NCI-H146 (cell line): ENCODE data around the gene ADAMTS13.
A peak's percentile ranks its signal among the peaks of the same experiment; 100 is the strongest.
"Not testable (repeated sequence)": the region's sequence is repeated elsewhere in the genome, so short reads cannot be mapped to it uniquely, and the experiment has no call there.

ENCODE experiments used
- DNase-seq: peaks from one replicate; lab custom pipeline; 2025; lab: John Stamatoyannopoulos, UW

Gene ADAMTS13

DNA sequence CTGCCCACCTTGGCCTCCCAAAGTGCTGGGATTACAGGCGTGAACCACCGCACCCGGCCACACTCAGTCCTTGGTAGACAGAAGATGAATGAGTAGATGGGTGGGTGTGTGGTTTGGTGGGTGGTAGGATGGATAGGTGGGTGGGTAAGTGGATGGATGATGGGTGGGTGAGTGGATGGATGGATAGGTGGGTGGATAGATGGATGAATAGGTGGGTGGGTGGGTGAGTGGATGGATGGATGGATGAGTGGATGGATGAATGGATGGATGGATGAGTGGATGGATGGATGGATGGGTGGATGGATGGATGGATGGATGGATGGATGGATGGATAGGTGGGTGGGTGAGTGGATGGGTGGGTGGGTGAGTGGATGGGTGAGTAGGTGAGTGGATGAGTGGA lies 29.9 kb upstream of the ADAMTS13 start:
- DNase-seq: not testable (repeated sequence)

DNA sequence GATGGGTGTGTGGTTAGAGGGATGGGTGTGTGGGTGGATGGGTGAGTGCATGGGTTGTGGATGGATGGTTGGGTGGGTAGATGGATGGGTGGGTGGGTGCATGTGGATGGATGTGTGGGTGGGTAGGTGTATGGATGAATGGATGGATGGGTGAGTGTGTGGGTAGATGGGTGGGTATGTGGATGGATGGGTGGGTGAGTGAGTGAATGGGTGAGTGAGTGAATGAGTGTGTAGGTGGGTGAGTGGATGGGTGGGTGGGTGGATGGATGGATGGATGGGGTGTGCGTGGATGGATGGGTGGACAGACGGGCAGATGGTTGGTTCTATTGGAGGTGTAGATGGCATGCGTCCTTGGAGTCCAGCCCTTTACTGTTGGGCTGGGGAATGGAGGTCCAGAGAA lies 28.8 kb upstream of the ADAMTS13 start:
- DNase-seq: no peak

DNA sequence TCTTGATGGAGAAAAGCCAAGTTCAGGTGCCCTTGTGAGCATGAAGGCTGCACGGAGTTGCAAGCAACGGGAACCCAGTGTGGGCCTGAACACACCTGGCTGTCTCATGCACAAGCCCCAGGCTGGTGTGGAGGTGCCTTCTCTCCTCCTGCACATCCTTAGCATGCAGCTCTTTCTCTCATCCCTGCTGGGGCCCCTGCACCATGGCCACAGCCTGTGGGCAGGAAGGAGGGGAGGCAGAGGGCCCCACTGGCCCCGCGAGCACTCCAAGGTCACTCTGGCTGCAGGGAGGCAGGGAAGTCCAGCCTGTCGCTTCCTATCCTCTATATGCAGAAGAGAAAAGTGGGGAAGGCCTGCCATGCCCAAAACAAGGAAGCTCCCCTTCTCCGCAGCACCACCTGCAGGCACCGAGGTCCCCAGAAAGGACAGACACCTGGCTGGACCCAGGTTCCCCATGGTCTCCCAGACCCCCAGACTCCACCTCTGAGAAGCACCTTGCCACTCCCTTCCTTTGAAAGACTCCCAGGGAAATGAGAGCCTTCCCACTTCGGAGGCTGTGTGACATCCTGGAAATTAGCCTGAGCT lies 27.4 kb upstream of the ADAMTS13 start:
- no peak for DNase-seq

DNA sequence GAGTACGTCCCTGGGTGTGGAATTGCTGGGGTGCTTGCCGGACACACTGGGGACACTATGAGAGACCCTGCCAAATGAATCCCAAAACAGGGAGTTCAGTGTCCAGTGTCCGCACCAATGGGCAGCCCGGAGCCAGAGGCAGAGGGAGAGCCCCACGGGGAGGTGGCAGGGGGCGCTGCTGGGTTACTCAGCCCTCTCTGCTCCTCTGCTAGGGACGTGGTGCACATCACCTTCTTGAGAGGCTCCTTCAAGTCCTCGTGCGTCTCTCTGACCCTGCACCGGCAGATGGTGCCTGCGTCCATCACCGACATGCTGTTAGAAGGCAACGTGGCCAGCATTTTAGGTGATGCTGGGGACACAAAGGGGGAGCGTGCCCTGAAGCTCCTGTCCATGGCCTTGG lies 25.2 kb upstream of the ADAMTS13 start:
- DNase-seq: no peak

DNA sequence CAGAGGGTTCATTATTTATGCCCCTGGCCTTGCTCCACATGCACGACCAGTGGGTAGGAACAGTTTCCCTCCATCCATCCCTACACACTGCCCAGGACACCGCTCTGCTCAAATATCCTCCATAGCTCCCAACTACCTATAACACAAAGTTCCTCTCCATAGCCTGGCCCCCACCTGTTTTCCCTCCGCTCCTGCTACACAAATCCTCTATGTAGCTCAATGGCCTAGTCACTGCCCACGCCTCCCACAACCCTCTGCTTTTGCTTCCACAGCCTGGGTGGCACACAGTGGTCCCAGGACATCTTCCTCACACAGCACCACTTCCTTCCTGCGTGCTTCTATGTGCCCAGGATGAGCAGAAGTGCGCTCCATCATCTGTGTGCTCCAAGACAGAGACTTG lies 24.8 kb upstream of the ADAMTS13 start:
- DNase-seq: no peak

DNA sequence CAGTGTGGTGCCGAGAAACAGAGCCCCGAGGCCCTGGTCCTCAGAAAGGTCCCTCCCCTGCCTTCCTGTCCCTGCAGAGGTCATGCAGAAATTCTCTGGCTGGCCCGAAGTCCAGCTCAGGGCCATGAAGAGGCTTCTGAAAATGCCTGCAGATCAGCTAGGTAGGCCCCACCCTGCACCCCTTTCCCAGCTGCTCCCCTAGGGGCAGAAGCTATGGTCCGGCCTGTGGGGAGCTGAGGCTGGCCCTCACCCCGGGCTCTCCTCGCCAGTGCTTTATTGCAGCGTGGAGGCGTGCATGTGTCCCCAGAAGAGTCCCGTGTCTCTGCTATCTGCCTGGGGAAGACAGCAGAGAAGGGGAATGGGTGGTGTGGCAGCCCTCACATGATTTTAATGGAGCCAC lies 24.3 kb upstream of the ADAMTS13 start:
- DNase-seq: no peak

DNA sequence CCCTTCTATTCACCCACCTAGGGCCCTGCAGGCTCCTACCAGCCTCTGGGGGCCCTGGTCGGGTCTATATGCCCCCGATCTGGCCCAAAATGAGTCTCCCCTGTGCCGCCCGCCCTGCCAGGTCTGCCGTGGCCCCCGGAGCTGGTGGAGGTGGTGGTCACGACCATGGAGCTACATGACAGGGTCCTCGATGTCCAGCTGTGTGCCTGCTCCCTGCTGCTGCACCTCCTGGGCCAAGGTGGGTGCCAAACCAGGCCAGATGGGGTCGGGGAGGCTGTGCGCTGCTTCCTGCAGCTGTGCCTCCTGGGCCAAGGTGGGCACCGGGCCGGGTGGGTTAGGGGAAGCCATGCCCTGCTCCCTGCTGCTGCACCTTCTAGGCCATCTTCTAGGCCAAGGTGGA lies 21.9 kb upstream of the ADAMTS13 start:
- no peak for DNase-seq

DNA sequence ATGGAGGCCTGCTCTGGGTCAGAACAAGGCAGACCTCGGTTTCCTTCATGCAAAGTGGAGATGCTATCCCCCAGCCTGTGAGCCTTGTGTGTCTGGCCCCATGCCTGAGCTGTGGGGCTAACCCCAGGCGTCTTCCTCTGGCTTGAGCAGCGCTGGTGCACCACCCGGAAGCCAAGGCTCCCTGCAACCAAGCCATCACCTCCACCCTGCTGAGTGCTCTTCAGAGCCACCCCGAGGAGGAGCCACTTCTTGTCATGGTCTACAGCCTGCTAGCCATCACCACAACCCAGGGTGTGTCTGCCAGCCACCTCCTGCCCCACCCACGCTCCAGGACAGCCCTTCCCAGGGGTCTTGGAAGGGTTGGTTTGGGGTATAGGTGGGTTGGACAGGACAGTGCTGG lies 20.6 kb upstream of the ADAMTS13 start:
- no peak for DNase-seq

DNA sequence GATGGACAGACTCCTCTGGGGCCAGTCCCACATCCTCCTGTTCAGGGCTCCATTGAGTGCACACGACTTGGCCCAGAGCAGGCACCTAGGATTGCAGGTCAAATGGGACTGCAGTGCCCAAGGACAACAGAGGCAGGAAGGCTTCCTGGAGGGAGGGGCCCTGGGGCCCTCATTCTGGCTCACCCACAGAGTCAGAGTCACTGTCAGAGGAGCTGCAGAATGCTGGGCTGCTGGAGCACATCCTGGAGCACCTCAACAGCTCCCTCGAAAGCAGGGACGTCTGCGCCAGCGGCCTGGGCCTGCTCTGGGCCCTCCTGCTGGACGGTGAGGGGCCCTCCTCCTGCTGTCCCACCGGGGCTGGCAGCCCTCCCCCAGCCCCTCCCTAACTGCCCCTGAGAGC lies 19.5 kb upstream of the ADAMTS13 start:
- no peak for DNase-seq

DNA sequence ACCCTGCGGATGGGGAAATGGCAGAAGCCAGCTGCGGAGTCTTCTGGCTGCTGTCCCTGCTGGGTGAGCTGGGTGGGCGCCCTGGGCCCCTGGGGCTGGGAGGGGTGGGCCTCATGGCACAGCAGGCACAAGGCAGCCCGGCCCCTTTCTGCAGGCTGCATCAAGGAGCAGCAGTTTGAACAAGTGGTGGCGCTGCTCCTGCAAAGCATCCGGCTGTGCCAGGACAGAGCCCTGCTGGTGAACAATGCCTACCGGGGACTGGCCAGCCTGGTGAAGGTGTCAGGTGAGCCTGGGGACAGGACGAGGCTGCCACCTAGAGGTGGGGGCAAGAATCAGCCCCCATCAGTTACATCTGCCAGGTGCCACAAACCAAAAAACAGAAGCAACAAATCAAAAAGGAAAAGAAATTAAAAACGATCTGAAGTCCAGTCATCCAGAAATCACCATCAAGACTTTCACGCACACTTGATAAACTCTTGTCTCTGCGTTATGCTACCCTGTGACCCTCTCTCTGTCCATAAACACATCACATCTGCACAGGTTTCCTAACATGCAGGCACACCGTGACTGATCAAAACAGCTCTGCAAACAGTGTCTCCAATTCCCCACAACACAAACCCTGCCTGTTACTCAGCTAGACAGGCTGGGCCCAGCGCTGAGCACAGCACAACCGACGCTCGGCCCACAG lies 18.3 kb upstream of the ADAMTS13 start:
- peak; percentile 39 for DNase-seq

DNA sequence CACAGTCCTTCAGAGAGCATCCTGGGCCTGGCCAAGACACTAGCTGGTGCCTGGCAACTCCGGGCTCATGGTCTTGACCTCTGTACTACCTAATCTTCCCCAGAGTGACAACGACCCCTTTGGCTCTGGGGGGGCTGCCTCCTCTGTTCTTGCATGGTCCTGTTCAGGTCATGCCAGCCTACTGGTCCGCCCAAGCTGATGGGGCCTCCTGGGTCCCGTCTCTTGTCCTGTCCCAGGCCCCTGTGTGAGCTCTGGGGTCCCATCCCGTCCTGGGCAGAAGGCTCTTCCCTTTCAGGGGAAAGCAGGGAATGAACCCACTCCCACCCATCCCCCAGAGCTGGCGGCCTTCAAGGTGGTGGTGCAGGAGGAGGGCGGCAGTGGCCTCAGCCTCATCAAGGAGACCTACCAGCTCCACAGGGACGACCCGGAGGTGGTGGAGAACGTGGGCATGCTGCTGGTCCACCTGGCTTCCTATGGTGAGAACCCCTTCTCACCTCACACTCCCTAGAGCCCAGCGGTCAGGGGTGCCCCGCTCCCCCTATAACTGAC lies 17.6 kb upstream of the ADAMTS13 start:
- DNase-seq: no peak

DNA sequence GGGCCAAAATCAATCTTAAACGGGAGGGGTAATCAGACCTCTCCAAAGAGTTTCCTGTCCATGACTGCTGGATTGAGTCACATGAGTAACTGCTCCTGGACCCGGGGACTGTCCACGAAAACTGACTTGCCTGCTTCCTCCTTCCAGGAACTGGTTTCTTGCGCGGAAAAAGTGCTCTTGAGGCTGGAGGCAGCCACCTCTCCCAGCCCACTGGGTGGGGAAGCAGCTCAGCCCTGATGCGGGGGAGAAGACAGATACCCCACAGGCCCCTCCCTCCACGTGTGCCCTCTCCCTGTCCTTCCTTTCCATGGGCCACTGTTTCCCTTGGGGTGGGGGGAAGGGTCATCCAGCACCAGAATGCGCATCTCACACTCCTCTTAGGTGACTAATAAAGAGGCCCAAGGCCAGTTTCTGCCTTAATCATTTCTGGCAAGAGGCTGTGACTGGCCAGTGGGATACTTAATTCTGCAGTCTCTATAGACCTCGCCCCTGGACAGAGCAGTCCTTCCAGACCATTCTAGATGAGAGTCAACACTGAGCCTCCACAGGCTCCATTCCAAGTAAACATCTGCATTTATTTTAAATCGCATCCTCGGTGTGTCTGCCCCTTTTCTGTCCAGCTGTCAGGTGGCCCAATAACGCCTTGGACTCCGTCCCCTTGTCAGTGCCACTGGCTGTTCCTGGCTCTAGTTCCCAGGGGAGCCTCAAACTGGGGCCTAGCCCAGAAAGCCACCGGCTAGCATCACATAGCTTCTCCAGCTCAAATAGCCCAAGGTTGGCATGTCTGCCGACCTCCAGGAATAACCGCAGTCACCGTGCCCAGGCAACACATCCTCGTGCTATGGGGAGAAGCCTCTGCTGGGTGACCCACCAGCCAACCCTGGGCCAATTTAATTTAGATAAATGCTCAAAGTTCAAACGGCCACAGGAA lies 16.4 kb upstream of the ADAMTS13 start:
- DNase-seq: no peak

DNA sequence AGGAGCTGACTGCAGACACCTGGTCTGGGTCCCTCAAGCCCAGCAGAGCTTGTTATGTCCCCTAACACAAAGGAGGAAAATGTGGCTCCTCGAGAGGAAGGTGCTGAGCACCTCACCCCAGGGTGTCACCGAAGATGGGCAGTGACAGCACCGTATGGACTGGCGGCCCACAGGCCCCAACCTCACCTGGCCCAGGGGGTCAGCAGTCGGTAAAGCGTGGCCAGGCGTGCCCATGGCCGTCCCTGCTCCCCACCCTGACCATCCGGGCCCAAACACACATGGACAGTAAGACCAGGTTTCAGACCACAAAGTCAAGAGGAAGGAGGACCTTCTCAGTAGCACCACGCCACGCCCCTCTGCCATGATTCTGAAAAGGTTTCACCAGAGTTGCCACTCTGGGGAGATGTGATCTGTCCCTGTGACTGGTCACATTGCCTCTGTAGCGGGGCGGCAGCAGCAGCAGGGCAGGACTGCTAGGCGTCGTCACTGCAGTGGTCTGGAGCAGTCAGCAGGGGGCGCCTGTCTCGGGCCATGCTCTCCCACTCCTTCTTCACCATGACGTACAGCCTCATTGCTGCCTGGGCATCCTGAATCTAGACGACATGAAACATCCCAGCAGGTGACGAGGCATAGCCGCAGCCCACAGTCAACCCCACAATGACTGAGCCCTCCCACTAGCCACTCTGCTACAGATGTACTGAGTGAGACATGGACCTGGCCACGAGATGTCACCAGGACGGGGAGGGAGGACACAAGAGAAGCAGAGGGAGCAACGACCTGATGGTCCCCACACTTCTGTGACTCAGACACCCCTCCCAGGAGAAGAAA lies 15.5 kb upstream of the ADAMTS13 start:
- DNase-seq: peak; percentile 40

DNA sequence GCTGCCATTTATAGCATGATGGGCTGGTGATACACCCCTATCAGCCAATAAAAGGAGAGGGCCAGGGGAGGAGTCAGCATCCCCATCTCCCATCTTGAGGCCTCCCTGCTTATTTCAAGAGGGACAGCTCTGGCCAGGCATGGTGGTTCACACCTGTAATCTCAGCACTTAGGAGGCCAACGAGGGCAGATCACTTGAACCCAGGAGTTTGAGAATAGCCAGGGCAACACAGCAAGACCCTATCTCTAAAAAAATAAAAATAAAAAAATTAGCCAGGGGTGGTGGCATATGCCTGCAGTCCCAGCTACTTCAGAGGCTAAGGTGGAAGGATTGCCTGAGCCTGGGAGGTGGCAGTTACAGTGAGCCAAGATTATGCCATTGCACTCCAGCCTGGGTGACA lies 14.1 kb upstream of the ADAMTS13 start:
- no peak for DNase-seq

DNA sequence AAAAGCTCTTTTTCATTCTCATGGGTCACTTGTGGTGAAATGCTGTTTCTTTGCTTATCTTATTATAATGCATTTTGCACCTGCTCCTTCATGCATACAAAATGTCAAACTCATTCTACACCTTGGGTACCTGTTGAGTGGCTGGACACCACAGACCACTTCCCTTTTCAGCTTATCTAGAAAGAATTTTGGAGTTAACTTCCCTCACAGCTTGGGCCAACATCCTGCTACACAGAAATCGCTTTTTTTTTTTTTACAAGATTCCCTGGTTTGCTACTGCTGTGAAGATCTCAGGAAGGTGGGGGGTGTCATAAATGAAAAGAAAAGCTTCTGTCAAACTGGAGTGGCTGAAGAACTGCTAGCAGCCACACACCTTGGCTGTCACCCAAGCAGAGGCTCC lies 7.0 kb upstream of the ADAMTS13 start:
- DNase-seq: no peak

DNA sequence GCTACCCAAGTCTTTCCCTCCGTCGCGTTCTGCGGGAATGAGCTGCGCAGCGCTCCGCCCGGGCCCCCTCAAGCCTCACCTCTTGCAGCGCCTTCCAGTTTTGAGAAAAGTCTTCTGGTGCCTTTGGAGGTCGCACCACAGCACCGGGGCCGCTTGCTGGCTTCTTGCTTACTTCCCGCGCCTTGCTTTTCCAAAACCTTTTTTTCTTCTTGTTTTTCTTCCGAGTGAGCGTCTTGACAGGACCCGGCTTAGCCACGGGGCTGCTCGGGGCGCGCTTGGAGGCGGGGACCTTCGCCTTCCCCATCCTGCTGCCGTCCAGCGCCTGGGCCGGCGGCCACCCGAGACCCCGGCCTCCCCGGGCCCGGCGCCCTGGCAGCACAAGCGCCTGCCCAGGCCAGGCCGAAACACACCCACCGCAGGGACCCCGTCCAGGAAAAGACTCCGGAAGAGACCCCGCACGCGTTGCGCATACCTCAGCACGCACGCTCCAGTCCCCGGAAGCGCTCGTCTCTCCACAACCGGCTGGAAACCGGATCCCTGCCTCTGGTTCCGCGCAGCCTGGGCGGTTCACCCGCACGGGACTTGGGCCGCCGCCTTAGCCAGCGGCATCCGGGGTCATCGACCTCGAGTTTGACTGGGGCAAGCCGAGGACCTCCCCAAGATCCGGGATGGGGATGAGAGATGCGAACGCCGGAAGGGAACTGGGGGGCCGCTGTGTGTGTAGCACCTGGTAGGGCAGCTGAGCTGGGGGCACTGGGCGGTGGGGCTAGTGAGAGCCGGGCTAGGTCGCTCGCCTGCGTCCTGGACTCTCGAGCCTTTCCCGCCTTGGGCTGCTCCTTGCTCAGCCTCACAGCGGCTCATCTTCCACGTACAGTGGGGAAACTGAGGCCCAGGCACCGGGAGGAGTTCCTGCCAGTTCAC lies 4.4 kb upstream of the ADAMTS13 start, which contains the start of gene REXO4:
Gene REXO4 (minus strand): TSS at position 470 of the 921 bp plus-strand sequence. CDS start 166 bp downstream, at position 304.
- peak; percentile 85 for DNase-seq

DNA sequence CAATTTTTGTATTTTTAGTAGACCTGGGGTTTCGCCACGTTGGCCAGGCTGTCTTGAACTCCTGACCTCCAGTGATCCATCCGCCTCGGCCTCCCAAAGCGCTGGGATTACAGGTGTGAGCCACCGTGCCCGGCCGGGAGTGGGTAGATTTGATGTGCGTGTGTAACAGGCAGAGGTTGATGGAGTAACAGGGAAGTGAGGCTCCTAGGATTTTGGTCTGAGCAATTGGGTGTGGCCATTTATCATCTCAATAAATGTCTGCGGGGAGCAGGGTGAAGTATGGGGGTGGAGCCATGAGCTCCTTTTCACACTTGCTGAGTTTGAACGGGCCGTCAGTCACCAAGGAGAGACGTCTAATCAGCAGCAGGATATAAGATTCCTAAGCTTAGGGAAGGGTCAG lies 3.2 kb upstream of the ADAMTS13 start:
- DNase-seq: no peak

DNA sequence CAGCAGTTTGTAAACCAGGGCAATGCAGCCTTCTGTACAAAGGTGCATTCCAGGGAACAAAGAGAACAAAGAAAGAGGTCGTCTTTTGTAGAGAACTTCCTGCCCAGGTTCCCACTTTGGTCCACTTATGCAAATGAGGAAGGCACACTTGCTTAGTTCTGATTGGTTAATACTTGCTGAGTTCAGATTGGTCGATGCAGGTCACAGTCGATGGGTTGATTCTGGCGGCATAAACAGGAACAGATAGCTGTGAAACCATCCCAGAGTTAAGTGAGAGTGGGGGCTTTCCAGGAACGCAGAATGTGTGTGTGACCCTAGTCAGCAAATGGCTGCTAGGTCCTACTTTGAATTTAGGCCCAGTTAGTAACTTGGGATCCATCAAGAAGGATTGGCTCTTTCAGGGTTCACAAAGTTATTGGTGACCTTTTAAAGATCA lies 1.8 kb upstream of the ADAMTS13 start:
- no peak for DNase-seq

DNA sequence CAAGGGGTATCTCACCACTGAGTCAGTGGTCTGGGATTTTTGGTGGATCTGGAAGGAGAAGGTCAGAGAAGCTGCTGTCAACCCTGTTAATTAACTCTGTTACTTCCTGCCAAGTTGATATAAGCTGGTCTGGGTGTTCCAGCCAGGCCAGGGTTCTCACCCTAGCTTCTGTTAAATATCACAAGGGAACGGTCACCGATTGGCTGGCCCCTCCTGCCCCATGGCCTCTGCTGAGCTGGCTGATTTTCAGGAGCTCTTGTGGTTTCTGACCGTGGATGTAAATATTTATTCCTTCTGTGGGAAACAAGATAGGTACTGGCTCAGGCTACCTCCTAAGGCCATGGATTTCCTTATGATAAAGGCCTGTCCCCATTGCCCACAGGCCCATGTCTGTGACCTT lies 1.0 kb downstream of the ADAMTS13 start:
- DNase-seq: no peak

DNA sequence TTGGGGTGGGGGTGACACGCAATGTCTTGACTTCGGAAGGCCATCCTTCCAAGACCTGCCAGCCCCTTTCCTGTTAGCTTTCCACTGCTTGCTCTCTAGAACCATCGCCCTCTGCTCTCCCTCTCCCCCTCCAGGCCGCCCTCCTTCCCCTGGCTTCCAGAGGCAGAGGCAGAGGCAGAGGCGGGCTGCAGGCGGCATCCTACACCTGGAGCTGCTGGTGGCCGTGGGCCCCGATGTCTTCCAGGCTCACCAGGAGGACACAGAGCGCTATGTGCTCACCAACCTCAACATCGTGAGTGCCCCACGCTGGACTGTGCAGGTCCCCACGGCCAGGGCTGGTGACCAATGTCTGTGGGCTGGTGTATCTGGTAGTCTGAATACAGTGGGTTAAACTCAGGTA lies 2.0 kb downstream of the ADAMTS13 start:
- no peak for DNase-seq
